ENCODE measurements around the gene SMOC2. TPM values are rescaled to one million over a fixed set of nuclear protein-coding genes. Genes with fewer than 3 reads are reported as not detected.
A peak's percentile ranks its signal among the peaks of the same experiment; 100 is the strongest.

The SMOC2 gene
- total RNA-seq, 1 experiment from 2014 or later, result 2.1 TPM

DNA sequence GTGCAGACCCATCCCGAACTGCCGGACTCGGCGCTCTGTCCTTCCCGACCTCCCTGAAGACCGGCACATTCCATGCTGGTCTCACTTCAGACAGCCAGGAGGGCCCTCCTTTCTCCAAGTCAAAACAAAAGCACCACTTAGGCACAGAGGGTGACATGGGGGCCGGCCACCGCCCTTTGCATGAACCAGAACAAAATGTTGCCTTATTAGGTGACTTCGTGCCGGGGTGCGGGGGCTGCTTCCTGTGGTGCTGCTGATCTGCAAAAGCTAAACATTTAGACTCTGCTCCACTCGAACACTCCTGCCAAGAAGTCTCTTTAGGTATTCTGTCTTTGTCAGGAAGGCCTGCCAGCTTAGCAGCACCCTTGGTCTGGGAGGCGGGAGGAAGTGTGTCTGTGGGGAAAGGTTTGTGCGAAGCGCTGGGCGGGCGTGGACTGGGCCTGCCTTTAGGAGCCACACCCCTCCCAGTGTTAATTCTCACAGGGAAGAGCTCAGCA is 133.8 kb downstream of the SMOC2 start:
- Histone ChIP-seq H3K4ac (ENCODE audit: low read depth, low read length) (no peak overlapping the region), H2BK20ac (ENCODE audit: low read depth, low read length, poor library complexity, severe bottlenecking) (no peak overlapping the region), H2AFZ (ENCODE audit: low read length) (no peak overlapping the region), H4K8ac (replicated peaks; ENCODE audit: insufficient read length, low read depth, low read length) (no peak overlapping the region), H2BK120ac (ENCODE audit: low read depth, low read length, poor library complexity, severe bottlenecking) (no peak overlapping the region), H3K27ac (ENCODE audit: insufficient read length, low read depth, low read length) (no peak overlapping the region), H2AK5ac (ENCODE audit: insufficient read length, low read length) (no peak overlapping the region), H3T11ph (ENCODE audit: low read length) (no peak overlapping the region), H3K79me2 (ENCODE audit: insufficient read depth, low read length) (no peaks in the 10 kb centered on the region), H4K91ac (ENCODE audit: insufficient read length, low read depth, low read length) (no peak overlapping the region), H3K4me1 (ENCODE audit: insufficient read depth, low read length) (no peaks in the 10 kb centered on the region), H4K5ac (ENCODE audit: insufficient read length, low read depth, low read length) (no peak overlapping the region), H3K9ac (ENCODE audit: extremely low read depth, insufficient read length, low read length) (no peak overlapping the region), H2BK12ac (ENCODE audit: insufficient read length, low read depth, low read length) (no peak overlapping the region), H3K23me2 (ENCODE audit: insufficient read length, low read depth, low read length, poor library complexity, severe bottlenecking) (no peaks in the 10 kb centered on the region), H2BK5ac (ENCODE audit: insufficient read length, low read length) (no peak overlapping the region), H3K14ac (ENCODE audit: insufficient read depth, low read length) (no peak overlapping the region), H2BK15ac (ENCODE audit: low read depth, low read length) (no peak overlapping the region), H3K18ac (ENCODE audit: insufficient read length, low read depth, low read length) (no peak overlapping the region), H3K9me3 (ENCODE audit: control insufficient read depth, low read depth, low read length) (no peaks in the 10 kb centered on the region), H3K27me3 (ENCODE audit: insufficient read depth, low read length) (no peaks in the 10 kb centered on the region), H3K23ac (ENCODE audit: insufficient read length, low read depth, low read length) (no peak overlapping the region), H3K4me2 (ENCODE audit: insufficient read depth, insufficient read length, low read length) (no peak overlapping the region), H3K56ac (ENCODE audit: insufficient read length, low read depth, low read length) (no peak overlapping the region), H4K20me1 (ENCODE audit: control insufficient read depth, insufficient read depth, insufficient read length) (no peaks in the 10 kb centered on the region), H3K79me1 (ENCODE audit: insufficient read depth, low read depth, low read length, poor library complexity, severe bottlenecking) (no peaks in the 10 kb centered on the region)
- TF ChIP-seq, protein P1, sequence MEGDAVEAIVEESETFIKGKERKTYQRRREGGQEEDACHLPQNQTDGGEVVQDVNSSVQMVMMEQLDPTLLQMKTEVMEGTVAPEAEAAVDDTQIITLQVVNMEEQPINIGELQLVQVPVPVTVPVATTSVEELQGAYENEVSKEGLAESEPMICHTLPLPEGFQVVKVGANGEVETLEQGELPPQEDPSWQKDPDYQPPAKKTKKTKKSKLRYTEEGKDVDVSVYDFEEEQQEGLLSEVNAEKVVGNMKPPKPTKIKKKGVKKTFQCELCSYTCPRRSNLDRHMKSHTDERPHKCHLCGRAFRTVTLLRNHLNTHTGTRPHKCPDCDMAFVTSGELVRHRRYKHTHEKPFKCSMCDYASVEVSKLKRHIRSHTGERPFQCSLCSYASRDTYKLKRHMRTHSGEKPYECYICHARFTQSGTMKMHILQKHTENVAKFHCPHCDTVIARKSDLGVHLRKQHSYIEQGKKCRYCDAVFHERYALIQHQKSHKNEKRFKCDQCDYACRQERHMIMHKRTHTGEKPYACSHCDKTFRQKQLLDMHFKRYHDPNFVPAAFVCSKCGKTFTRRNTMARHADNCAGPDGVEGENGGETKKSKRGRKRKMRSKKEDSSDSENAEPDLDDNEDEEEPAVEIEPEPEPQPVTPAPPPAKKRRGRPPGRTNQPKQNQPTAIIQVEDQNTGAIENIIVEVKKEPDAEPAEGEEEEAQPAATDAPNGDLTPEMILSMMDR (conservative IDR thresholded peaks at IDR 0.05), result no peak
- Mint-ChIP-seq H3K4me1 (peaks cover 17 to 21% of the 10 kb centered on the region in 2 experiments), H3K27me3 (ENCODE audit: low read depth) (peaks cover 4% of the 10 kb centered on the region; the same call in 1 of the 2 replicates), H3K4me3 (no peak overlapping the region), H3K36me3 (ENCODE audit: insufficient read depth in 1 of 3, low read depth in 3 of 3) (no peaks in the 10 kb centered on the region), H3K27ac (peak overlapping the region in 1 of 3 experiments; percentile 61; a peak in 2 of 7 replicates), H3K9me3 (no peaks in the 10 kb centered on the region)
- DNase-seq, result no peak
- no CpG with 5 or more reads among the region's 17 CpGs for WGBS (ENCODE audit: extremely low coverage, insufficient read length, low lambda C conversion rate)
